Ovary (tissue), 9 donors: ENCODE data around the gene IFNK. TPM values are rescaled to one million over a fixed set of nuclear protein-coding genes. Genes with fewer than 3 reads are reported as not detected.

ENCODE experiments used
- DNase-seq, 5 donors: peaks; one replicate each; pipeline ENCODE4 v3.0.0-alpha.2; 2019 to 2020
- H3K27ac ChIP-seq, 2 donors: fragments of 200-600 bp; one replicate each; pipeline versions ENCODE4 v1.5.1 to v1.8.0; 2019 to 2022
- H3K27me3 ChIP-seq: fragments of 200-600 bp; one replicate; pipeline ENCODE4 v1.8.0; 2022
- H3K36me3 ChIP-seq: fragments of 200-600 bp; sonication (generic); one replicate; pipeline ENCODE4 v1.5.1; 2019
- H3K4me1 ChIP-seq: one replicate; pipeline ENCODE4 v1.8.1; 2013; ENCODE audit warnings: mild to moderate bottlenecking, moderate library complexity; ENCODE audit not compliant: insufficient read depth
- H3K4me3 ChIP-seq: fragments of 200-600 bp; sonication (generic); one replicate; pipeline ENCODE4 v1.5.1; 2017
- H3K9me3 ChIP-seq, 2 donors: fragments of 200-600 bp in 1 of 2; sonication (generic) in 1 of 2; one replicate each; pipeline versions ENCODE4 v1.5.1 to v1.8.1; 2013 to 2019; ENCODE audit warnings: mild to moderate bottlenecking in 1 of 2, moderate library complexity in 1 of 2
- CTCF ChIP-seq, 3 donors: fragments of 450-650 bp in 2 of 3; fragments of 200-600 bp in 1 of 3; IDR thresholded peaks; one replicate each; pipeline versions ENCODE4 v1.5.1 to v1.8.0; 2016 to 2022; ENCODE audit warnings: antibody characterized with exemption in 3 of 3, mild to moderate bottlenecking in 1 of 3
- EP300 ChIP-seq: sonication (generic); formaldehyde crosslinking; IDR thresholded peaks from one replicate; pipeline ENCODE4 v1.6.1; 2017; ENCODE audit warnings: antibody characterized with exemption
- POLR2A ChIP-seq: fragments of 450-650 bp; IDR thresholded peaks from one replicate; pipeline ENCODE4 v1.6.1; 2017; ENCODE audit warnings: antibody characterized with exemption, mild to moderate bottlenecking, moderate library complexity
- WGBS, 3 donors: extraction: QIAGEN DNeasy Blood & Tissue Kit in 1 of 3; methylation state at CpG; one replicate each; pipeline versions ENCODE4 v1.1.5 to v1.1.7; 2013 to 2017; 5-methylcytosine and 5-hydroxymethylcytosine counted together
- intact Hi-C, 4 donors: fragments of 100-400 bp; cut with DNase I; formaldehyde crosslinking; loops; one replicate each; pipeline versions ENCODE4 v1.11.0 to v1.15.1; 2022 to 2023
- polyA plus RNA-seq, 2 donors: library from polyadenylated mRNA; stranded (reverse); fragments of 200-250 nt in 1 of 2; fragments of 350-450 nt in 1 of 2; fragmentation: Illumina TruSeq in 1 of 2; extraction: RNeasy Lipid Tissue Mini Kit (QIAGEN cat#74804) in 1 of 2; gene quantifications; one replicate each; pipeline ENCODE4 v1.2.3, GENCODE V29; 2013 to 2014
- total RNA-seq, 7 donors: library from RNA; depleted of rRNA in 2 of 7; stranded (reverse); fragments of >200 nt in 2 of 7; fragmentation: NEBNext Ultra II Directional in 3 of 7; extraction: Animal tissue kit (Norgen Biotek cat#: 25700) in 3 of 7; gene quantifications; one replicate each; pipeline versions ENCODE4 v1.1.0 to v1.2.4, GENCODE V29; 2016 to 2023
- donor health status: DM: no; HTN: no; CAD: no; lungs with moderate emphysema.
- donor health status: DM: no; HTN: no; CAD: no.
- donor health status: Bipolar disorder and iron deficiency.
- donor health status: DM: yes; HTN: yes; CAD: no.
- donor health status: DM: no; HTN: no; CAD: no.
- donor health status: DM: yes; HTN: yes; CAD: no.

IFNK gene
- total and polyA plus RNA-seq, 9 donors, result not detected

DNA sequence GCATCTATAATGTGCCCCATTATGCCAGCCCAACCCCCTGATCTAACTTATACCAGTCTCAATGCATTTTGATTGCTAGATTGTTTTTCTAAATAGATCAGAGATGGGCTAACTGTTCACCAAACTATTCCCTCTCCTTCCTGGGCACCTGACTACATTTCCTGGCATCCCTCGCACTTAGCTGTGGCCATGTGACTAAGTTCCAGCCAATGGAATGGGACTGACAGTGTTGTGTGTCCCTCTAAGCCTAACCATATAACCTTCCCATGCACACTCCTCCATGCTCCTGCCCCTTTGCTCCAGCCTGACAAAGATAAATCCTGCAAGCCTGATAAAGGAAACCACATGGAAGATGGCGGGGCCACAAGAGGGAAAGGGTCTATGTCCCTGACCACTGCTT is 12.3 kb upstream of the IFNK start:
- TF ChIP-seq CTCF (IDR thresholded peaks at IDR 0.05), result no peak
- TF ChIP-seq EP300, result no peak
- no peak for TF ChIP-seq POLR2A
- no peak overlapping the region for H3K4me3 ChIP-seq
- no peaks in the 10 kb centered on the region for H3K27me3 ChIP-seq
- H3K27ac ChIP-seq, result no peak overlapping the region
- 69 to 95% (median 91%) methylated on average over 2 of the region's 2 CpGs for WGBS, 3 donors
- intact Hi-C loops, result no loop called here
- H3K36me3 ChIP-seq, result no peaks in the 10 kb centered on the region
- peaks cover 12% of the 10 kb centered on the region for H3K4me1 ChIP-seq
- DNase-seq, result no peak
- no peaks in the 10 kb centered on the region for H3K9me3 ChIP-seq

DNA sequence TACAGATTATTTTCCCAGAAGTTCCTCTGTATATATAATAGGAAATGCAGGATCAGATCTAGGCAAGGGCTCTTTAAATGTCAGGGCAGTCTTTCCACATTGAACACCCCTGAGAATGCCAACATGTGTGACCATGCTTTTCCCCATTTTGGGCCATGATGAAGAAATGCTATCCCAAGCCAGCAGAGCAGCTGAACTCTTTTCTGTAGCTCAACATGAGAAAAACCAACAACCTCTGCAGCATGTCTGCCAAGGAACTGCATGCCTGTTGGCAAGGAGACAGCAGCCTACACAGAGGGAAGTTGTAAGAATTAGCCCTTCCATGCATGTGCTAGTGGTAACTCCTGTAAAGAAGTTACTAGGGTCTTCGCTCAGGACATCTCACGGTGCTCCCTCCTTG is 9.5 kb upstream of the IFNK start:
- Histone ChIP-seq H3K36me3 (no peaks in the 10 kb centered on the region), H3K27me3 (no peaks in the 10 kb centered on the region), H3K4me3 (no peak overlapping the region), H3K27ac (no peak overlapping the region), H3K9me3 (no peaks in the 10 kb centered on the region), H3K4me1 (peaks cover 11% of the 10 kb centered on the region)
- WGBS, 3 donors, result 53 to 67% (median 63%) methylated on average over 2 of the region's 2 CpGs
- peak in 2 of 5 donors; percentile 28 to 30 for DNase-seq
- intact Hi-C loops, result no loop called here
- TF ChIP-seq POLR2A (no peak), CTCF (IDR thresholded peaks at IDR 0.05) (no peak), EP300 (no peak)

GRCh38 chr9:27518006-27518405 is 6.1 kb upstream of the IFNK start:
- Histone ChIP-seq H3K36me3 (no peaks in the 10 kb centered on the region), H3K4me1 (peaks cover 9% of the 10 kb centered on the region), H3K27me3 (no peaks in the 10 kb centered on the region), H3K27ac (no peak overlapping the region), H3K9me3 (no peaks in the 10 kb centered on the region), H3K4me3 (no peak overlapping the region)
- DNase-seq, result no peak
- WGBS, 3 donors, result 94 to 98% (median 96%) methylated on average over 2 of the region's 2 CpGs
- TF ChIP-seq EP300 (no peak), CTCF (IDR thresholded peaks at IDR 0.05) (no peak), POLR2A (no peak)
- intact Hi-C loops, result no loop called here

DNA sequence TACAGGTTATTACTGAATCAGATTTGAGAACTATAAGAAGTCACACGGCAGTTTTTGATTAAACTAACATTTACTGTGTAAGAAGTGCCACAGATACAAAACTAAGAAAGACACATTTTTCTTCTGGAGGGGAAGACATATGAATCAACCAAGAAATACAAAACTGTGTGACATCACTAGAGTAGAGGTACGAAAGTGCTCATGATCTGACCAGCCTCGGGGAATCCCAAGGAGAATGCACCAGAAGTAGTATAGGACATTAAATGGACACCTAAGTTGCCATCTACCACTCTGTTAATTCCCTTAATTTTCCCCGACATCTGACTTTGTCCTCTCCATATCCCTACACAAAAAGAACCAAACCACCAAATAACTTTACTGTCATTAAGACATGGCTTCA is 5.3 kb upstream of the IFNK start:
- no peak overlapping the region for H3K27ac ChIP-seq
- TF ChIP-seq POLR2A (no peak), CTCF (IDR thresholded peaks at IDR 0.05) (no peak), EP300 (no peak)
- intact Hi-C loops, result no loop called here
- no peaks in the 10 kb centered on the region for H3K36me3 ChIP-seq
- DNase-seq, result no peak
- no peak overlapping the region for H3K4me3 ChIP-seq
- no peaks in the 10 kb centered on the region for H3K27me3 ChIP-seq
- H3K4me1 ChIP-seq, result peaks cover 11% of the 10 kb centered on the region
- H3K9me3 ChIP-seq, result no peaks in the 10 kb centered on the region
- 83 to 95% (median 94%) methylated on average over 4 of the region's 4 CpGs for WGBS, 3 donors
